ENCODE data around the gene RBM44. TPM values are rescaled to one million over a fixed set of nuclear protein-coding genes. Genes with fewer than 3 reads are reported as not detected.

Gene RBM44
- total and polyA plus RNA-seq, 8 donors, result 0.41 to 1.6 (median 1.1) TPM

DNA sequence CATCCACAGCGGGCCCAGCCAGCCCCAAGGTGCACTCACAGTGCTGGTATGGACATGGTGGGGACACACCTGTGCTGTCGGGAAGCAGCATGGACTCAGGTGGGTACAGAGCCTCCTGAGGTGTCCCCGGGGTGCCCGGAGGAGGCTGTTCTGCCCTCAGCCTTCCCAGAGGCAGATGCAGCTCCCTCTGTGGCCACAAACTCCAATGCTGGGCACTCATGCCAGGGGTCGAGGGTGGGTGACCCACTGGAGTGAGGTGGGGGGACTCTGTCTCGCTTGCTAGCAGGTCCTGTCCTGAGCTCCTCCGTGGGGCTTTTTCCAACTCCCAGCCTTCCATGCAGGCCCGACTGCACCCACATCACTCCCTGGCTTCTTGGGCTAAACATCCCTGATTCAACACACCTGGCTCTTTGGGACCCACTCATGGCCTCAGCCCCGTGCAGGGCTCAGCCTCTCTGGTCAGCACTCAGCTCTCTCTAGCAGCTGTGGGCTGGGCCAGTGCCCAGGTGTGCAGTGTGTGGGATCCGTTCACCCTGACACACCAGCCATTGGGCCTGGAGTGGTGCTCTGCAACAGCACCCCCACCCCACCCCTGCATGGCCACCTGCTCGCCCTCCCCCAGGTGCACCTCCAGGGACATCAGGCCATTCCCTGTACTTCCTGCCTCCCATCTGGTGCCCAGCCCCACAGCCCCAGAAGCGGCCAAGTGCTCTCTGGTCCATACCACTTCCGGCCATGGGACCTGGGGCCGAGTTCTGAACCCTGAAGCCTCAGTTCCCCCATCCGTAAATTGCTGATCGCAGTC, 76.9 kb downstream of the RBM44 start:
- TF ChIP-seq, protein P1, sequence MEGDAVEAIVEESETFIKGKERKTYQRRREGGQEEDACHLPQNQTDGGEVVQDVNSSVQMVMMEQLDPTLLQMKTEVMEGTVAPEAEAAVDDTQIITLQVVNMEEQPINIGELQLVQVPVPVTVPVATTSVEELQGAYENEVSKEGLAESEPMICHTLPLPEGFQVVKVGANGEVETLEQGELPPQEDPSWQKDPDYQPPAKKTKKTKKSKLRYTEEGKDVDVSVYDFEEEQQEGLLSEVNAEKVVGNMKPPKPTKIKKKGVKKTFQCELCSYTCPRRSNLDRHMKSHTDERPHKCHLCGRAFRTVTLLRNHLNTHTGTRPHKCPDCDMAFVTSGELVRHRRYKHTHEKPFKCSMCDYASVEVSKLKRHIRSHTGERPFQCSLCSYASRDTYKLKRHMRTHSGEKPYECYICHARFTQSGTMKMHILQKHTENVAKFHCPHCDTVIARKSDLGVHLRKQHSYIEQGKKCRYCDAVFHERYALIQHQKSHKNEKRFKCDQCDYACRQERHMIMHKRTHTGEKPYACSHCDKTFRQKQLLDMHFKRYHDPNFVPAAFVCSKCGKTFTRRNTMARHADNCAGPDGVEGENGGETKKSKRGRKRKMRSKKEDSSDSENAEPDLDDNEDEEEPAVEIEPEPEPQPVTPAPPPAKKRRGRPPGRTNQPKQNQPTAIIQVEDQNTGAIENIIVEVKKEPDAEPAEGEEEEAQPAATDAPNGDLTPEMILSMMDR (IDR thresholded peaks at IDR 0.05), result no peak
- Histone ChIP-seq H3K27ac (no peak overlapping the region), H3K4me3 (no peak overlapping the region), H3K27me3 (peaks cover 0 to 6% of the 10 kb centered on the region in 2 donors), H3K9me3 (no peaks in the 10 kb centered on the region), H3K36me3 (no peaks in the 10 kb centered on the region), H3K4me1 (no peaks in the 10 kb centered on the region)
- ATAC-seq (no peak), DNase-seq (peak in 1 of 4 donors; percentile 62)
- intact Hi-C loops (cut with DNase I), result no loop called here

DNA sequence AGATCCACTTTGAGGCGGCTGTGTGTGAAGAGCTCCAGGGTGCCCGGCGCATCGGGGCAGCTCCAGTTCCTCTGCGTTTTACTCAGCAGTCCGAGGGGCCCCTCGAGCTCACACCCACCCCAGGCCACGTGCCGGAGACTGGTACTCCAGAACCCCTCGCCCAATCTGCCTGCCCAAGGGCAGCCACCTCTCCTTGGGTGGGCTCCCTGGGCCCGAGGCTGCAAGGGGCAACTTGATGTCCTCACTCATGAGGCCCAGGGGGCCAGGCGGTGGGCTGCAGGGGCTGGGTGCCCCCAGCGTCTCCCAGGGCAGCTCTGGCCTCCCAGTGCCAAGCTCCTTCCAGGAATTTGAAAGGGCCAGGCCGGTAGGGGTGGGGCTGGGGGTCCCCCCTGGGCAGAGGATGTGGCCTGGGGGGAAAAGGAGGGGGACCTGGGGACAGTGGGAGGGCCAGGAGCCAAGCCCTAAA, 77.5 kb downstream of the RBM44 start:
- no peak for ATAC-seq
- no peaks in the 10 kb centered on the region for H3K9me3 ChIP-seq
- peaks cover 0 to 1% of the 10 kb centered on the region in 2 donors for H3K27me3 ChIP-seq
- no peak overlapping the region for H3K27ac ChIP-seq
- intact Hi-C loops (cut with DNase I), result no loop called here
- H3K4me3 ChIP-seq, result no peak overlapping the region
- no peaks in the 10 kb centered on the region for H3K4me1 ChIP-seq
- H3K36me3 ChIP-seq, result no peaks in the 10 kb centered on the region
- TF ChIP-seq, protein P1 (IDR thresholded peaks at IDR 0.05), result no peak
- no peak for DNase-seq

DNA sequence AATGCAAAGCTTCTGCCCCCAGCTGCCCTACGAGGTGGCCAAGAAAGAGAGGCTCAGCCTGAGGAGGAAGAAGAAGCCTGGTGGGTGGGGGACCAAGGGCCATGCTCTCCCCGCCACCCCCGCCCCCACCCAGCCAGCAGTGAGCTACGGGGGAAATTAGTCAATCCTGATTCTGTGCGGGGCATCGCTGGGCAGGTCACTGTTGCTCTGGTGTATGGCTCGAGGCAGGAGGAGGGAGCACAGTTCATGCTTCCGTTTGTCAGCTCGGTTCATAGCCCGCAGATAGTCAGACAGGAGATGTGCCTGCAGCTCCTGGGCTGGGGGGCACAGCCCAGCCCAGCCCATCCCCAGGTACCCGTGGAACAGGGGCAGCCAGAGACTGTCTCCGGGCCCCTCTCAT, 78.0 kb downstream of the RBM44 start:
- no peaks in the 10 kb centered on the region for H3K27me3 ChIP-seq
- H3K4me1 ChIP-seq, result no peaks in the 10 kb centered on the region
- no peak overlapping the region for H3K4me3 ChIP-seq
- intact Hi-C loops (cut with DNase I), result no loop called here
- no peak overlapping the region for H3K27ac ChIP-seq
- ATAC-seq (no peak), DNase-seq (peak in 1 of 4 donors; percentile 13)
- H3K9me3 ChIP-seq, result no peaks in the 10 kb centered on the region
- no peaks in the 10 kb centered on the region for H3K36me3 ChIP-seq
- TF ChIP-seq, protein P1 (IDR thresholded peaks at IDR 0.05), result no peak

DNA sequence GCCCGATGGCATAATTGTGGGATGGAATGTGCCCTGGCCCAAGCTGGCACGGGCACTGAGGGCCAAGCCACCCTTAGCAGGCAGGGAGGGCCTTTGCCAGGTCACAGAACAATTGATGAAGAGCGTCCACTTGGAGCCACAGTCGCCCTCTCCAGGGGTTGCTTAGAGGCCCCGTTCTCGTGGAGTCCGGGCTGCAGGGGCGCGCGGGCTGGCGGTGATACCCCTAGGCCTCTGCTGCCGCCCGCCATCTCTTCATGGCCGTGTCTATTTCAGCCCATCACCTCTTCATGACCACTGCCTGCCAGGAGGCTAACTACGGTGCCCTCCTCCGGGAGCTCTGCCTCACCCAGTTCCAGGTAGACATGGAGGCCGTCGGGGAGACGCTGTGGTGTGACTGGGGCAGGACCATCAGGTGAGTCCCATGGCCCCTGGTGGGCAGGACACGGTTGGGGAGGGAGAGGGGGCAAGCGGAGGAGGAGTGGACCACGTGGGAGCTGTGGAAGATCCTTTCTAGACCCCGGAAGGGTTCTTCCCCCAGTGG, 78.4 kb downstream of the RBM44 start:
- no peaks in the 10 kb centered on the region for H3K4me1 ChIP-seq
- H3K36me3 ChIP-seq, result no peaks in the 10 kb centered on the region
- no peak overlapping the region for H3K27ac ChIP-seq
- H3K4me3 ChIP-seq, result no peak overlapping the region
- H3K9me3 ChIP-seq, result no peaks in the 10 kb centered on the region
- TF ChIP-seq, protein P1 (IDR thresholded peaks at IDR 0.05), result no peak
- no peaks in the 10 kb centered on the region for H3K27me3 ChIP-seq
- intact Hi-C loops (cut with DNase I), result no loop called here
- ATAC-seq, result no peak
- DNase-seq, result peak in 2 of 4 donors; percentile 20 to 58

DNA sequence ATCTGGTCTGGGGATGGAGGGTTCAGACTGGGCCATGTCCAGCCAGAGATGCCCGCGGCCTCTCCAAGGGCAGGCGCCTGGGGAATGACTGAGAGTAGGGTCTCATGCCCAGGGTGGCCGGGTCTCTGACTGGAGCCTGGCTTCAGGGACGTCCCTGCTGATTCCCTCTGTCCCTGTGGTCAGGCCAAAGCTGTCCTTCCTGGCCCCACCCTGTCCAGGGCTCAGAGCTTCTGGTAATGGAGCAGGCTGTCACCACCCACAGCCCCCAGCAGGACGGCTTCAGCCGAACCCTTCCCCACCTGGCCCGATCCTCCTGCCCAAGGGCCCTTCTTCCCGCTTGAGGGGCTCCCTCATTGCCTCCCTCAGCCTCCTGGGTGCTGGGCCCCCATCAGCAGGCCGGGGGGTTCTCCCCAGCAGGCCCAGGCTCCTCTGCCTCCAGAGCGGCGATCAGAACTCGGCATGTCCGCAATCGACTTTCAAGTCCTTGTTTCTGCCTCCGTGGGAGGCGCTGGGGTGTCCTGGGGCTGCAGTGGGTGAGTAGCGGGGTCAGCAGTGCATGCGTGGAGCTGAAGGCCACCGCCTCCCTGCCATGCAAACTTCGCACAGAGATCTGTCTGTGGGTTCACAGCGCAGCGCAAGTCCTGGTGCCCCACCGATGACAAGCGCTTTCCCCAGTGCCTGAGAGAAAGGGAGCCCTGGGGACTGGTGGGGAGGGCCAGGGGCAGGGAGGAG, 79.2 kb downstream of the RBM44 start:
- Histone ChIP-seq H3K27ac (no peak overlapping the region), H3K36me3 (no peaks in the 10 kb centered on the region), H3K27me3 (no peaks in the 10 kb centered on the region), H3K4me3 (no peak overlapping the region), H3K9me3 (no peaks in the 10 kb centered on the region), H3K4me1 (no peaks in the 10 kb centered on the region)
- ATAC-seq (no peak), DNase-seq (peak in 1 of 4 donors; percentile 65)
- intact Hi-C loops (cut with DNase I), result no loop called here
- TF ChIP-seq, protein P1 (IDR thresholded peaks at IDR 0.05), result no peak
